Measurements from ENCODE around the gene PRDM5.

The PRDM5 gene

GRCh38 chr4:120837656-120838055, 84.9 kb downstream of the PRDM5 start:
- H3K27ac ChIP-seq (ENCODE audit: low read depth, low read length, poor library complexity, severe bottlenecking) = no peak overlapping the region
- H3K4me1 ChIP-seq (ENCODE audit: insufficient read depth, low read length, severe bottlenecking) = peaks cover 12% of the 10 kb centered on the region
- no peak overlapping the region for H3K9ac ChIP-seq (ENCODE audit: low read length)
- no peaks in the 10 kb centered on the region for H3K79me2 ChIP-seq (ENCODE audit: insufficient read depth, low read length)
- no peaks in the 10 kb centered on the region for H4K20me1 ChIP-seq (ENCODE audit: insufficient read depth, low read length)
- no peak overlapping the region for H3K4me2 ChIP-seq (ENCODE audit: low read length)
- H3F3A ChIP-seq (ENCODE audit: insufficient read depth, low read length) = no peaks in the 10 kb centered on the region
- no peak overlapping the region for H3K4me3 ChIP-seq (ENCODE audit: low read depth, low read length, poor library complexity, severe bottlenecking)
- no peaks in the 10 kb centered on the region for H3K36me3 ChIP-seq (ENCODE audit: insufficient read depth, low read length)
- H2AFZ ChIP-seq (ENCODE audit: low read length) = no peak overlapping the region
- TF ChIP-seq EZH2 (IDR thresholded peaks at IDR 0.05; ENCODE audit: borderline replicate concordance, low read length) = no peak
- TF ChIP-seq CTCF (IDR thresholded peaks at IDR 0.05; ENCODE audit: low read length) = no peak
- H3K27me3 ChIP-seq (ENCODE audit: insufficient read depth, low read length) = no peaks in the 10 kb centered on the region
- H3K9me3 ChIP-seq (ENCODE audit: low read length) = peaks cover 11% of the 10 kb centered on the region; the same call in 1 of the 2 replicates
- no peaks in the 10 kb centered on the region for H3K9me2 ChIP-seq (ENCODE audit: low read depth, low read length)

GRCh38 chr4:120835342-120835741, 87.2 kb downstream of the PRDM5 start:
- Histone ChIP-seq H3K36me3 (ENCODE audit: insufficient read depth, low read length) (no peaks in the 10 kb centered on the region), H3K27ac (ENCODE audit: low read depth, low read length, poor library complexity, severe bottlenecking) (no peak overlapping the region), H3K9me3 (ENCODE audit: low read length) (peaks cover 11% of the 10 kb centered on the region; the same call in 1 of the 2 replicates), H3K9me2 (ENCODE audit: low read depth, low read length) (no peaks in the 10 kb centered on the region), H3K79me2 (ENCODE audit: insufficient read depth, low read length) (no peaks in the 10 kb centered on the region), H3K4me3 (ENCODE audit: low read depth, low read length, poor library complexity, severe bottlenecking) (no peak overlapping the region), H3K4me1 (ENCODE audit: insufficient read depth, low read length, severe bottlenecking) (peaks cover 7% of the 10 kb centered on the region), H2AFZ (ENCODE audit: low read length) (no peak overlapping the region), H3K27me3 (ENCODE audit: insufficient read depth, low read length) (no peaks in the 10 kb centered on the region), H3F3A (ENCODE audit: insufficient read depth, low read length) (no peaks in the 10 kb centered on the region), H3K9ac (ENCODE audit: low read length) (no peak overlapping the region), H4K20me1 (ENCODE audit: insufficient read depth, low read length) (no peaks in the 10 kb centered on the region), H3K4me2 (ENCODE audit: low read length) (no peak overlapping the region)
- TF ChIP-seq EZH2 (IDR thresholded peaks at IDR 0.05; ENCODE audit: borderline replicate concordance, low read length) = no peak
- no peak for TF ChIP-seq CTCF (IDR thresholded peaks at IDR 0.05; ENCODE audit: low read length)

GRCh38 chr4:120830204-120830603, 92.3 kb downstream of the PRDM5 start:
- H3K9ac ChIP-seq (ENCODE audit: low read length) = no peak overlapping the region
- no peaks in the 10 kb centered on the region for H3F3A ChIP-seq (ENCODE audit: insufficient read depth, low read length)
- H3K4me3 ChIP-seq (ENCODE audit: low read depth, low read length, poor library complexity, severe bottlenecking) = no peak overlapping the region
- no peaks in the 10 kb centered on the region for H3K9me2 ChIP-seq (ENCODE audit: low read depth, low read length)
- H3K27me3 ChIP-seq (ENCODE audit: insufficient read depth, low read length) = no peaks in the 10 kb centered on the region
- peaks cover 6% of the 10 kb centered on the region; the same call in 1 of the 2 replicates for H3K9me3 ChIP-seq (ENCODE audit: low read length)
- H3K4me1 ChIP-seq (ENCODE audit: insufficient read depth, low read length, severe bottlenecking) = peaks cover 7% of the 10 kb centered on the region
- TF ChIP-seq EZH2 (IDR thresholded peaks at IDR 0.05; ENCODE audit: borderline replicate concordance, low read length) = no peak
- no peak for TF ChIP-seq CTCF (IDR thresholded peaks at IDR 0.05; ENCODE audit: low read length)
- no peak overlapping the region for H3K4me2 ChIP-seq (ENCODE audit: low read length)
- no peak overlapping the region for H2AFZ ChIP-seq (ENCODE audit: low read length)
- H3K36me3 ChIP-seq (ENCODE audit: insufficient read depth, low read length) = no peaks in the 10 kb centered on the region
- H3K79me2 ChIP-seq (ENCODE audit: insufficient read depth, low read length) = no peaks in the 10 kb centered on the region
- no peaks in the 10 kb centered on the region for H4K20me1 ChIP-seq (ENCODE audit: insufficient read depth, low read length)
- H3K27ac ChIP-seq (ENCODE audit: low read depth, low read length, poor library complexity, severe bottlenecking) = no peak overlapping the region

Data from OCI-LY1 (cell line).